Neural progenitor cell (in vitro differentiated cells): ENCODE data around the gene CGA. TPM values are rescaled to one million over a fixed set of nuclear protein-coding genes. Genes with fewer than 3 reads are reported as not detected.
A peak's percentile ranks its signal among the peaks of the same experiment; 100 is the strongest.

Experiments used
- DNase-seq: peaks from one replicate; pipeline ENCODE4 v3.0.0-alpha.2; 2016; ENCODE audit warnings: low spot score
- H2AFZ ChIP-seq: fragments of 200-600 bp; sonication (generic); replicated peaks from 2 replicates; pipeline ENCODE4 v1.6.1; 2016; ENCODE audit warnings: antibody characterized with exemption
- H3F3A ChIP-seq: fragments of 200-600 bp; sonication (generic); 2 replicates; pipeline ENCODE4 v1.6.1; 2016; ENCODE audit warnings: antibody characterized with exemption, low read depth
- H3K27ac ChIP-seq: fragments of 200-600 bp; sonication (generic); 2 replicates; pipeline ENCODE4 v1.5.1; 2016; ENCODE audit warnings: mild to moderate bottlenecking
- H3K27me3 ChIP-seq: fragments of 200-600 bp; sonication (generic); 2 replicates; pipeline ENCODE4 v1.6.1; 2016; ENCODE audit warnings: mild to moderate bottlenecking, moderate library complexity
- H3K36me3 ChIP-seq: fragments of 200-600 bp; sonication (generic); 2 replicates; pipeline ENCODE4 v1.5.1; 2016
- H3K4me1 ChIP-seq: fragments of 200-600 bp; sonication (generic); 2 replicates; pipeline ENCODE4 v1.6.1; 2016; ENCODE audit warnings: mixed run types
- H3K4me2 ChIP-seq: fragments of 200-600 bp; sonication (generic); 2 replicates; pipeline ENCODE4 v1.6.1; 2016
- H3K4me3 ChIP-seq: fragments of 200-600 bp; sonication (generic); 2 replicates; pipeline ENCODE4 v1.5.1; 2016
- H3K79me2 ChIP-seq: fragments of 200-600 bp; sonication (generic); 2 replicates; pipeline ENCODE4 v1.6.1; 2016; ENCODE audit warnings: low read depth
- H3K9ac ChIP-seq: fragments of 200-600 bp; sonication (generic); 2 replicates; pipeline ENCODE4 v1.6.1; 2016
- H3K9me3 ChIP-seq: fragments of 200-600 bp; sonication (generic); 2 replicates; pipeline ENCODE4 v1.5.1; 2016; ENCODE audit warnings: low read depth
- H4K20me1 ChIP-seq: fragments of 200-600 bp; sonication (generic); 2 replicates; pipeline ENCODE4 v1.6.1; 2016; ENCODE audit warnings: low read depth
- H3K27ac Mint-ChIP-seq: 3 replicates; pipeline ENCODE4 v1.8.0; 2021; ENCODE audit warnings: mixed read lengths
- H3K27me3 Mint-ChIP-seq: 2 replicates; pipeline ENCODE4 v1.8.0; 2022; ENCODE audit warnings: low read depth, mild to moderate bottlenecking, inconsistent platforms, moderate library complexity, mixed read lengths; ENCODE audit not compliant: insufficient read depth
- H3K36me3 Mint-ChIP-seq: 3 replicates; pipeline ENCODE4 v1.8.0; 2021; ENCODE audit warnings: mixed read lengths
- H3K4me1 Mint-ChIP-seq: 3 replicates; pipeline ENCODE4 v1.8.0; 2021; ENCODE audit warnings: mixed read lengths
- H3K4me3 Mint-ChIP-seq: 3 replicates; pipeline ENCODE4 v1.8.0; 2021; ENCODE audit warnings: mild to moderate bottlenecking, moderate library complexity, mixed read lengths
- H3K9me3 Mint-ChIP-seq: 3 replicates; pipeline ENCODE4 v1.8.0; 2020; ENCODE audit warnings: mixed read lengths
- CTCF ChIP-seq: fragments of 200-600 bp; sonication (generic); IDR thresholded peaks from 2 replicates; pipeline ENCODE4 v1.5.1; 2017; ENCODE audit warnings: antibody characterized with exemption, mild to moderate bottlenecking
- EZH2 ChIP-seq: fragments of 200-600 bp; sonication (generic); IDR thresholded peaks from 2 replicates; pipeline ENCODE4 v1.6.1; 2017; ENCODE audit warnings: antibody characterized with exemption, mild to moderate bottlenecking, moderate library complexity
- EZH2phosphoT487 ChIP-seq: fragments of 200-600 bp; sonication (generic); IDR thresholded peaks from 2 replicates; pipeline ENCODE4 v1.6.1; 2017; ENCODE audit warnings: antibody characterized with exemption
- total RNA-seq: library from RNA; depleted of rRNA; stranded (reverse); fragments of >200 nt; gene quantifications from 2 replicates; pipeline ENCODE4 v1.2.3, GENCODE V29; 2015; ENCODE audit warnings: low replicate concordance

The CGA gene
- total RNA-seq, 1 donor from 2014 or later = not detected

- Histone ChIP-seq H3K27ac (no peak overlapping the region), H3K79me2 (no peaks in the 10 kb centered on the region), H3K4me3 (no peak overlapping the region), H3F3A (no peaks in the 10 kb centered on the region), H3K4me2 (no peak overlapping the region), H4K20me1 (no peaks in the 10 kb centered on the region), H3K4me1 (no peaks in the 10 kb centered on the region), H3K9ac (no peak overlapping the region), H2AFZ (no peak overlapping the region), H3K36me3 (no peaks in the 10 kb centered on the region), H3K27me3 (no peaks in the 10 kb centered on the region), H3K9me3 (no peaks in the 10 kb centered on the region)
- peaks cover 2% of the 10 kb centered on the region for H3K27me3 Mint-ChIP-seq
- no peaks in the 10 kb centered on the region for H3K4me1 Mint-ChIP-seq
- no peak overlapping the region for H3K27ac Mint-ChIP-seq
- DNase-seq = no peak
- H3K9me3 Mint-ChIP-seq = no peaks in the 10 kb centered on the region
- H3K4me3 Mint-ChIP-seq = no peak overlapping the region
- TF ChIP-seq EZH2 (no peak), CTCF (no peak), EZH2phosphoT487 (no peak)
- H3K36me3 Mint-ChIP-seq = no peaks in the 10 kb centered on the region
Observed at GRCh38 chr6:87088076-87088475, 6.8 kb downstream of the CGA start.

DNA sequence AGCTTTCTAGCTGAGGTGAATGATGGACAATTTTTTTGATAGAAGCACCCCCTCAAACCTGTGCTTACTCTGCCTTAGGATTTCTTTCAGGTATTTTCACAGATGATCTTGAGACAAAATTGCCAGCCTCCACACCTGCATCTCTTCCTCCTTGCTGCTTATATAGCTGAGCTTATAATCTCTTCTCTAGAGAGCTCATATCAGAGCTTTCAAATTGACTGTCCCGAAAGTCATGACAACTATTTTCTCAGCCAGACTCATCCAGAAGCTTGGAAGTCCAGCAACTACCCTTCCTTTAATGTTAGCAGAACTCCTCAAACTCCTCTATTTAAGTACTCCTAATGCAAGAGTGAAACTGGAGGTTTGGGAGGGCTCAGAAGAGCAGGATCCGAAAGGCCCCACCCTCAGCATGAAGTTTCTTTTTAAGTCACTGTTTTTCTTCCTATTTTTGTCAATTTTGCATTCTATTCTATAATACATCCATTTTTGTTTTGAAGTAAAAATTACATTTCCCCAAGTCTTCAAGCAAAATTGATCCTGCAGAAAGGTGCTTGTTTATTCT is 12.7 kb downstream of the CGA start:
- DNase-seq = no peak
- H3K27me3 Mint-ChIP-seq = no peaks in the 10 kb centered on the region
- H2AFZ ChIP-seq = no peak overlapping the region
- no peak overlapping the region for H3K27ac Mint-ChIP-seq
- no peak overlapping the region for H3K4me3 Mint-ChIP-seq
- H3K4me1 Mint-ChIP-seq = no peaks in the 10 kb centered on the region
- no peak overlapping the region for H3K4me3 ChIP-seq
- no peaks in the 10 kb centered on the region for H4K20me1 ChIP-seq
- H3K79me2 ChIP-seq = no peaks in the 10 kb centered on the region
- no peak overlapping the region for H3K27ac ChIP-seq
- H3K9me3 ChIP-seq = no peaks in the 10 kb centered on the region
- no peak for TF ChIP-seq EZH2
- TF ChIP-seq EZH2phosphoT487 = no peak
- TF ChIP-seq CTCF = no peak
- H3K36me3 Mint-ChIP-seq = no peaks in the 10 kb centered on the region
- H3K36me3 ChIP-seq = no peaks in the 10 kb centered on the region
- no peaks in the 10 kb centered on the region for H3F3A ChIP-seq
- no peaks in the 10 kb centered on the region for H3K9me3 Mint-ChIP-seq
- no peaks in the 10 kb centered on the region for H3K27me3 ChIP-seq
- no peak overlapping the region for H3K4me2 ChIP-seq
- no peak overlapping the region for H3K9ac ChIP-seq
- H3K4me1 ChIP-seq = no peaks in the 10 kb centered on the region

DNA sequence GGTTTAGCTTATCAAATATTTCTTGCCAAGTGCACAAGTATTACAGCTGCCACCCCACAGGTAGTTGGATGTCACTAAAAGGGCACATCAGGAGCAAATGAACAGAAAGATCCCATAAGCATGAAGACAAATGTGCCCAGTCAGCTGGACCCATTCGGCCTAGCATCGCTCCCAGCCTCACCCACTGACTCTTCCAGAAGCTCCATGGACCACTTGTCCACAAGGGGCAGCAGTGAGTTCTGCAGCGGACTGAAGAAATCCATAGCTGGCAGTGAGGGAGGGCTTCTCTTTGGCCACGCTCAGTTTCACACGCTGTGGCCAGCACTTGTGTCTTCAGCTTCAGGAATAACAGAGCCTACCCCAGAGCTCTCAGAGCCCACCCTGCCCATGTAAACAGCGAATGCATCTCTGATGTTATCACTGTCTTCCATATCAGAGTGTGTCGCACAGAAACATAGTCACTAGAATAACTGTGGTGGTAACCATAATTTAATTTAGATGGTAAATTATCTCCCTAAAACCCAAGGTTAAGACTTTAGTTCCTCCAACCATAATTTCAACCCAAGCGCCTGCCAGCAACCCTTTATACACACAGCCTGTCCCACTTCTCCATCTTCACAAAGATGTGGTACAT is 15.8 kb downstream of the CGA start:
- Mint-ChIP-seq H3K27ac (no peak overlapping the region), H3K27me3 (peaks cover 5% of the 10 kb centered on the region), H3K4me3 (no peak overlapping the region), H3K4me1 (no peaks in the 10 kb centered on the region), H3K36me3 (no peaks in the 10 kb centered on the region), H3K9me3 (no peaks in the 10 kb centered on the region)
- DNase-seq = peak; percentile 86
- no peaks in the 10 kb centered on the region for H3K9me3 ChIP-seq
- H3K9ac ChIP-seq = no peak overlapping the region
- peak overlapping the region; percentile 74 for H2AFZ ChIP-seq
- no peaks in the 10 kb centered on the region for H4K20me1 ChIP-seq
- H3K4me2 ChIP-seq = no peak overlapping the region
- H3K36me3 ChIP-seq = no peaks in the 10 kb centered on the region
- H3K27ac ChIP-seq = no peak overlapping the region
- H3K4me1 ChIP-seq = no peaks in the 10 kb centered on the region
- no peaks in the 10 kb centered on the region for H3K27me3 ChIP-seq
- H3K4me3 ChIP-seq = no peak overlapping the region
- no peaks in the 10 kb centered on the region for H3K79me2 ChIP-seq
- H3F3A ChIP-seq = no peaks in the 10 kb centered on the region
- TF ChIP-seq EZH2phosphoT487 = no peak
- TF ChIP-seq EZH2 = no peak
- TF ChIP-seq CTCF = peak; percentile 95
